Endothelial cell of umbilical vein (primary cell): ENCODE measurements around the gene CNTF. TPM values are rescaled to one million over a fixed set of nuclear protein-coding genes. Genes with fewer than 3 reads are reported as not detected.

Experiments used
- BruUV-seq: library from RNA; stranded (reverse); fragments of 400-500 nt; replicated peaks from 2 replicates; lab custom pipeline; 2021; lab: Mats Ljungman, UMichigan
- CTCF ChIA-PET: fragments of 300-600, 350-600 bp; sonication (Branson Sonifier 250); formaldehyde crosslinking; loops from one replicate; lab custom pipeline; 2021; ENCODE audit warnings: antibody characterized with exemption, inconsistent platforms; lab: Charles Lee
- POLR2A ChIA-PET: fragments of 300-600, 350-600 bp; sonication (Branson Sonifier 250); formaldehyde crosslinking; loops from one replicate; lab custom pipeline; 2021; ENCODE audit warnings: antibody characterized with exemption, inconsistent platforms; lab: Charles Lee
- DNase-seq: peaks from one replicate; pipeline ENCODE4 v3.0.0-alpha.2; 2011; ENCODE audit warnings: low read depth, low spot score
- FAIRE-seq: peaks from 2 replicates; lab custom pipeline; 2011; peaks lifted over from hg19 to GRCh38; lab: Jason Lieb, UNC
- H2AFZ ChIP-seq: 2 replicates; pipeline ENCODE4 v1.6.0; 2012; ENCODE audit warnings: low read depth, low read length, control low read depth, inconsistent platforms
- H3K27ac ChIP-seq: 2 replicates; pipeline ENCODE4 v1.5.1; 2011; ENCODE audit warnings: low read depth, mild to moderate bottlenecking, control low read depth, low read length, moderate library complexity; ENCODE audit not compliant: insufficient read depth
- H3K27me3 ChIP-seq, 2 experiments: 2 replicates each; pipeline versions ENCODE4 v1.6.0 to v1.6.1; 2011; ENCODE audit warnings: low read length in 2 of 2, mixed read lengths in 1 of 2; ENCODE audit not compliant: control insufficient read depth in 2 of 2, insufficient read depth in 2 of 2
- H3K36me3 ChIP-seq, 2 experiments: 2 replicates in 1 of 2; 3 replicates in 1 of 2; pipeline ENCODE4 v1.5.1; 2011; ENCODE audit warnings: low read length in 2 of 2, mild to moderate bottlenecking in 1 of 2, moderate library complexity in 1 of 2; ENCODE audit not compliant: control insufficient read depth in 2 of 2, insufficient read depth in 2 of 2; ENCODE audit errors: extremely low read depth in 1 of 2
- H3K4me1 ChIP-seq: 3 replicates; pipeline ENCODE4 v1.5.1; 2011; ENCODE audit warnings: mild to moderate bottlenecking, low read length; ENCODE audit not compliant: control insufficient read depth, insufficient read depth; ENCODE audit errors: extremely low read depth
- H3K4me2 ChIP-seq: 2 replicates; pipeline ENCODE4 v1.6.1; 2011; ENCODE audit warnings: low read length, control low read depth, mixed read lengths; ENCODE audit not compliant: insufficient read depth
- H3K4me3 ChIP-seq, 3 experiments: fragments of 200-600 bp in 1 of 3; sonication (generic), shearing (Covaris generic) in 1 of 3; replicated peaks in 1 of 3; 2 replicates each; pipeline ENCODE4 v1.5.1; 2011 to 2016; ENCODE audit warnings: control low read depth in 3 of 3, low read length in 3 of 3, mild to moderate bottlenecking in 2 of 3, inconsistent platforms in 1 of 3, low read depth in 1 of 3, moderate library complexity in 1 of 3; ENCODE audit not compliant: insufficient read depth in 1 of 3
- H3K79me2 ChIP-seq: 2 replicates; pipeline ENCODE4 v1.6.0; 2012; ENCODE audit warnings: low read length, inconsistent platforms; ENCODE audit not compliant: control insufficient read depth, insufficient read depth
- H3K9ac ChIP-seq: replicated peaks from 2 replicates; pipeline ENCODE3; 2011; ENCODE audit warnings: low read length, control low read depth; ENCODE audit not compliant: insufficient read depth; ENCODE audit errors: extremely low read depth
- H3K9me1 ChIP-seq: replicated peaks from 3 replicates; pipeline ENCODE4 v1.6.0; 2011; ENCODE audit warnings: mild to moderate bottlenecking, low read length; ENCODE audit not compliant: control insufficient read depth, insufficient read depth; ENCODE audit errors: extremely low read depth
- H3K9me3 ChIP-seq: replicated peaks from 2 replicates; pipeline ENCODE4 v1.5.1; 2012; ENCODE audit warnings: low read length, inconsistent platforms; ENCODE audit not compliant: control insufficient read depth, insufficient read depth
- H4K20me1 ChIP-seq: replicated peaks from 2 replicates; pipeline ENCODE3; 2011; ENCODE audit warnings: mild to moderate bottlenecking, low read length; ENCODE audit not compliant: control insufficient read depth, insufficient read depth; ENCODE audit errors: extremely low read depth
- CTCF ChIP-seq, 2 donors: IDR thresholded peaks; 1 replicate in 1 of 2; 2 replicates in 1 of 2; pipeline ENCODE4 v1.5.1; 2011; ENCODE audit warnings: low read length in 2 of 2, mild to moderate bottlenecking in 2 of 2, moderate library complexity in 2 of 2, control low read depth in 1 of 2, inconsistent platforms in 1 of 2, low read depth in 1 of 2; ENCODE audit not compliant: insufficient read depth in 1 of 2; ENCODE audit errors: extremely low read depth in 1 of 2
- EZH2 ChIP-seq: IDR thresholded peaks from 2 replicates; pipeline ENCODE4 v1.6.1; 2012; ENCODE audit warnings: borderline replicate concordance, low read depth, mild to moderate bottlenecking, moderate library complexity, low read length, inconsistent platforms; ENCODE audit not compliant: severe bottlenecking
- FOS ChIP-seq: IDR thresholded peaks from 2 replicates; pipeline ENCODE4 v1.6.1; 2011; ENCODE audit warnings: mild to moderate bottlenecking, low read length, moderate library complexity, borderline replicate concordance; ENCODE audit not compliant: insufficient read depth
- GATA2 ChIP-seq: IDR thresholded peaks from 2 replicates; pipeline ENCODE4 v1.7.0; 2011; ENCODE audit warnings: low read depth, mild to moderate bottlenecking, moderate library complexity, mixed read lengths, low read length; ENCODE audit not compliant: insufficient read length, insufficient read depth
- JUN ChIP-seq: IDR thresholded peaks from 2 replicates; pipeline ENCODE4 v1.6.1; 2011; ENCODE audit warnings: borderline replicate concordance, low read depth; ENCODE audit not compliant: insufficient read length, insufficient read depth
- MAX ChIP-seq: IDR thresholded peaks from 2 replicates; pipeline ENCODE4 v1.6.1; 2011; ENCODE audit not compliant: insufficient read depth, insufficient read length
- MYC ChIP-seq: IDR thresholded peaks from one replicate; pipeline ENCODE4 v1.6.1; 2011; ENCODE audit warnings: mild to moderate bottlenecking, low read depth, low read length
- POLR2A ChIP-seq: IDR thresholded peaks from 2 replicates; pipeline ENCODE4 v1.6.1; 2012; ENCODE audit warnings: low read depth, mild to moderate bottlenecking, control low read depth, low read length
- POLR2AphosphoS5 ChIP-seq: IDR thresholded peaks from 2 replicates; pipeline ENCODE4 v1.6.1; 2012; ENCODE audit warnings: low read depth, mild to moderate bottlenecking, control low read depth, low read length, moderate library complexity; ENCODE audit not compliant: insufficient read depth
- dilution Hi-C: fragments of 300-500 bp; cut with MboI; formaldehyde crosslinking; loops from one replicate; pipeline ENCODE4 v1.15.0; 2019; ENCODE audit warnings: low sequenced_read_pairs; ENCODE audit not compliant: extremely low pct_ligation_motif_present
- intact Hi-C: fragments of 100-400 bp; cut with micrococcal nuclease; formaldehyde crosslinking; loops from one replicate; pipeline ENCODE4 v1.10.0; 2022
- polyA plus RNA-seq, 4 experiments: library from polyadenylated mRNA; depleted of rRNA in 3 of 4; stranded (reverse) in 3 of 4; unstranded in 1 of 4; fragments of >200 nt; gene quantifications; 2 replicates each; pipeline versions ENCODE4 v1.2.1 to v1.2.3, GENCODE V29; 2011 to 2012; ENCODE audit warnings: missing spikeins in 1 of 4
- total RNA-seq: library from RNA; stranded (reverse); gene quantifications from 2 replicates; pipeline ENCODE4 v1.2.3, GENCODE V29; 2021

CNTF gene
- total and polyA plus RNA-seq, 2 donors (not counting 3 experiments of a cell fraction or from before 2014, with no cell fraction given) = 0.84 to 3.3 TPM

GRCh38 chr11:58671983-58672633, 49.6 kb downstream of the CNTF start:
- Histone ChIP-seq H4K20me1 (no peaks in the 10 kb centered on the region), H3K9ac (no peak overlapping the region), H3K4me1 (no peaks in the 10 kb centered on the region), H3K27ac (no peak overlapping the region), H2AFZ (no peak overlapping the region), H3K79me2 (no peaks in the 10 kb centered on the region), H3K36me3 (no peaks in the 10 kb centered on the region), H3K4me2 (no peak overlapping the region), H3K27me3 (no peaks in the 10 kb centered on the region), H3K9me3 (no peaks in the 10 kb centered on the region), H3K4me3 (no peak overlapping the region), H3K9me1 (no peaks in the 10 kb centered on the region)
- dilution Hi-C loops = no loop called here
- TF ChIP-seq MYC (no peak), POLR2AphosphoS5 (no peak), JUN (no peak), FOS (no peak), GATA2 (no peak)
- POLR2A ChIA-PET = no interaction called here
- FAIRE-seq (no peak), DNase-seq (no peak)
- intact Hi-C loops = no loop called here
- no TSS peak for BruUV-seq
- CTCF ChIA-PET = interaction anchor here (1.0 to 4.5 kb wide), 6 partner anchors 9 to 486 kb away, joined by 3 to 17 read pairs (median 4); no protein-coding TSS in a partner anchor

GRCh38 chr11:58674609-58675008, 52.1 kb downstream of the CNTF start:
- H3K4me1 ChIP-seq = no peaks in the 10 kb centered on the region
- intact Hi-C loops = loop anchor here (1.0 to 2.0 kb wide), 3 partner anchors 20 to 106 kb away; no protein-coding TSS in a partner anchor
- H3K4me3 ChIP-seq = no peak overlapping the region
- no peaks in the 10 kb centered on the region for H4K20me1 ChIP-seq
- ChIA-PET POLR2A (no interaction called here), CTCF (interaction anchor here (0.7 to 4.5 kb wide), 4 partner anchors 49 to 483 kb away, joined by 3 to 17 read pairs (median 4); no protein-coding TSS in a partner anchor)
- dilution Hi-C loops = no loop called here
- no peak overlapping the region for H3K9ac ChIP-seq
- H3K4me2 ChIP-seq = no peak overlapping the region
- no peaks in the 10 kb centered on the region for H3K79me2 ChIP-seq
- DNase-seq (no peak), FAIRE-seq (no peak)
- H3K9me1 ChIP-seq = no peaks in the 10 kb centered on the region
- H3K36me3 ChIP-seq = no peaks in the 10 kb centered on the region
- BruUV-seq = no TSS peak
- no peaks in the 10 kb centered on the region for H3K9me3 ChIP-seq
- no peak overlapping the region for H2AFZ ChIP-seq
- H3K27me3 ChIP-seq = no peaks in the 10 kb centered on the region
- TF ChIP-seq CTCF (IDR thresholded peaks at IDR 0.05; ENCODE audit: extremely low read depth in 1 of 2, insufficient read depth in 1 of 2, low read depth in 1 of 2, low read length in 2 of 2) = no peak
- no peak for TF ChIP-seq FOS
- TF ChIP-seq JUN = no peak
- TF ChIP-seq MYC = no peak
- TF ChIP-seq MAX = no peak
- no peak for TF ChIP-seq EZH2
- TF ChIP-seq GATA2 = no peak
- TF ChIP-seq POLR2AphosphoS5 = no peak
- no peak for TF ChIP-seq POLR2A
- H3K27ac ChIP-seq = no peak overlapping the region
